DMS 273 treated with DMSO at 0.1 percent for 48 hours (cell line): ENCODE measurements around the gene RIT2.

Experiments
- DNase-seq: peaks from one replicate; lab custom pipeline; 2025; lab: John Stamatoyannopoulos, UW

Gene RIT2

GRCh38 chr18:43115076-43115921 lies at the start of gene RIT2:
Gene RIT2 (minus strand): TSS chr18:43115685.
- DNase-seq, result no peak

- no peak for DNase-seq
Measured at GRCh38 chr18:43161528-43161927, 46.0 kb upstream of the RIT2 start.

- DNase-seq, result no peak
Measured at GRCh38 chr18:43160509-43160908, 45.0 kb upstream of the RIT2 start.

- no peak for DNase-seq
Measured at GRCh38 chr18:43159926-43160325, 44.4 kb upstream of the RIT2 start.

GRCh38 chr18:43159086-43159770 lies 43.7 kb upstream of the RIT2 start:
- no peak for DNase-seq

- no peak for DNase-seq
Measured at GRCh38 chr18:43158381-43158780, 42.9 kb upstream of the RIT2 start.

GRCh38 chr18:43155842-43156241 lies 40.4 kb upstream of the RIT2 start:
- DNase-seq, result no peak

- DNase-seq, result no peak
Measured at GRCh38 chr18:43148231-43148630, 32.7 kb upstream of the RIT2 start.

- no peak for DNase-seq
Measured at GRCh38 chr18:43141208-43141607, 25.7 kb upstream of the RIT2 start.

GRCh38 chr18:43139288-43139946 lies 23.9 kb upstream of the RIT2 start:
- DNase-seq, result no peak

- DNase-seq, result no peak
Measured at GRCh38 chr18:43134876-43135275, 19.4 kb upstream of the RIT2 start.

- no peak for DNase-seq
Measured at GRCh38 chr18:43130716-43131260, 15.3 kb upstream of the RIT2 start.

- DNase-seq, result no peak
Measured at GRCh38 chr18:43129946-43130524, 14.6 kb upstream of the RIT2 start.

- no peak for DNase-seq
Measured at GRCh38 chr18:43125471-43125870, 10.0 kb upstream of the RIT2 start.

GRCh38 chr18:43122955-43123354 lies 7.5 kb upstream of the RIT2 start:
- no peak for DNase-seq

- no peak for DNase-seq
Measured at GRCh38 chr18:43116699-43117294, 1.3 kb upstream of the RIT2 start.

- no peak for DNase-seq
Measured at GRCh38 chr18:43113220-43113895, 2.1 kb downstream of the RIT2 start.

GRCh38 chr18:43108882-43109281 lies 6.6 kb downstream of the RIT2 start:
- DNase-seq, result no peak

- DNase-seq, result no peak
Measured at GRCh38 chr18:43108469-43108868, 7.0 kb downstream of the RIT2 start.

- no peak for DNase-seq
Measured at GRCh38 chr18:43093646-43094045, 21.8 kb downstream of the RIT2 start.

- no peak for DNase-seq
Measured at GRCh38 chr18:43092539-43092938, 22.9 kb downstream of the RIT2 start.
